IPS-15b (cell line): ENCODE data around the gene ABHD1.
"Not testable (repeated sequence)": the region's sequence is repeated elsewhere in the genome, so short reads cannot be mapped to it uniquely, and the experiment has no call there.

Source experiments
- H3K27me3 ChIP-seq: one replicate; pipeline ENCODE4 v1.6.1; 2013; ENCODE audit warnings: low read length; ENCODE audit not compliant: control insufficient read depth, insufficient read depth
- H3K36me3 ChIP-seq: one replicate; pipeline ENCODE4 v1.6.1; 2013; ENCODE audit warnings: low read length; ENCODE audit not compliant: control insufficient read depth, insufficient read depth
- H3K4me1 ChIP-seq: one replicate; pipeline ENCODE4 v1.6.1; 2013; ENCODE audit warnings: mild to moderate bottlenecking, low read length; ENCODE audit not compliant: control insufficient read depth, insufficient read depth
- H3K4me3 ChIP-seq: one replicate; pipeline ENCODE4 v1.5.1; 2013; ENCODE audit warnings: low read depth, low read length
- H3K9ac ChIP-seq: one replicate; pipeline ENCODE4 v1.6.1; 2013; ENCODE audit warnings: low read depth, mild to moderate bottlenecking, low read length
- H3K9me3 ChIP-seq: one replicate; pipeline ENCODE4 v1.6.1; 2013; ENCODE audit warnings: mild to moderate bottlenecking, low read length; ENCODE audit not compliant: control insufficient read depth, insufficient read depth

Gene ABHD1

DNA sequence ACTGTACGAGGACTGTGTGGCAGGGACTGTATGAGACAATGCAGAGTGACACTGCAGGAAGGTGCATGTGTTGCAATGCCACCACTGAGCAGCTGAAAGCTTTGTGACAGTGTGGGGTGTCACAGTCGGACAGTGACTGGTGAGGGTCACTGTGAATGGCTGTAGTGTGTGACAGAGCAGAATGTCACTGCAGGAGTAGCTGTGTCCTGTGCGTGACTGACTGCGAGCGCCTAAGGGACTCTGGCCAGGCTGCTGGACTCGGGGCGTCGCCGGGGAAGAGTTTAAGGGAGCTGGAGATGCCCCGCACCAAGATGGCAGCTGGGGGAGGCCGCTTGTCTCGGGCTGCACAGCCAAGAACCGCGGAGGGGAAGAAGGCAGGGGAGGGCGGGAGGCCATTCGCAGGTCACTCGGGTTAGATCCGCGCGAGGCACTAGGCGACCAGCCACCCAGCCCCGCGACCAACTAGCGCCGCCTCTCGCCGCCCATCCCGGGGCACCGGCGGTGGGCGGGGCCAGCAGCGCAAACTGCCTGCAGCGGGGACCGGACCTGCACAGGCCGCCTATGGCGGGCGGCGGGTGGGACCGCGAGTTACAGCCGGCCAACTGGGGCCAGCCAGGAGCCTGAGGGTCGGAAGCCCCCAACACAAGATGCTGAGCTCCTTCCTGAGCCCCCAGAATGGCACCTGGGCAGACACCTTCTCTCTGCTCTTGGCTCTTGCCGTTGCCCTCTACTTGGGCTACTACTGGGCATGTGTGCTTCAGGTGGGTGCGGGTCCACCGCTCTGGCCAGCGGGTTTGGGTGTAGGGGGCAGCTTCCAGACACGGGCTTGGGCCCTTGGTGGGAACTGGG is at the start of gene ABHD1:
Gene ABHD1 (plus strand): TSS at position 514 of the 849 bp plus-strand sequence. CDS start 134 bp downstream, at position 648.
- Histone ChIP-seq H3K36me3 (no peaks in the 10 kb centered on the region), H3K4me3 (peak within 1 kb of the TSS; percentile 70), H3K4me1 (no peaks in the 10 kb centered on the region), H3K27me3 (peaks cover 56% of the 10 kb centered on the region), H3K9ac (peak within 1 kb of the TSS; percentile 54), H3K9me3 (no peaks in the 10 kb centered on the region)

DNA sequence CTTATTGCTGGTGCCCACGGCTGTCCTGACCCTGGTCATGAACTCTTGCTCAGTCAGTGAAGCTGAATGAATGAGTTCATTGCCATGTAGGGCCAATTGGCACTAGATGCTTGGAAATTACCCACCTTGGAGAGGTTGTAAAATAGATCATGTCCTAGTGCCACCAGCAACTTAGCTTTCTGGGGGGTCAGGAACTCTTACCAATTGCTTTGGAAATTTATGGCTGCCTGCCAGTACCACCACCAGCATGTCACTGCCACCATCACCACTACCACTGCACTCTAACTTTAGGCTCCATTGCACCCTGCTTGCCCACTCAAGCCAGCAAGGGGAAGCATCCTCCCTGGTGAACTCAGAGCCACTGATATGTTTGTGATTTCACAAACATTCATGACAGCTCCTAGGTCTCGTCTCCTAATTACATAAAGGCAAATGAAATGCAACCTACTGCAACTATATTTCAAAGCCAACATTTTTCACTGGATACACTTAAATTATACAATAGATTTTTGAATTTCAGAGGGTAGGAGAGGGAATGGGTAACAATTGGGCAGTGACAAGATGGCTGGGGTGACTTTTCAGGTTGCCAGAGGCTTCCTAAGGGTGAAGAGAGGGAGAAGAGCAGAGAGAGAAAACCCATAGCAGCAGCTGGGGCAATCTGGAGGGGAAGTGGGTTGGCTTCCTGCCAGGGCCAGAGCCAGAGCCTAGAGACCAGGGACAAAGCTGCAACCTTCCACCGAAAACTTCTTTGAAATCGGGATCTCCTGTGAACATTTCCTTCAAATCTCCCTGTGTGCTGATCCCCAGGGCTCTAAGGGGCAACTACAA is 48.7 kb upstream of the ABHD1 start:
- H3K4me3 ChIP-seq: no peak overlapping the region
- H3K36me3 ChIP-seq: no peaks in the 10 kb centered on the region
- no peaks in the 10 kb centered on the region for H3K27me3 ChIP-seq
- peaks cover 4% of the 10 kb centered on the region for H3K4me1 ChIP-seq
- no peaks in the 10 kb centered on the region for H3K9me3 ChIP-seq
- no peak overlapping the region for H3K9ac ChIP-seq

DNA sequence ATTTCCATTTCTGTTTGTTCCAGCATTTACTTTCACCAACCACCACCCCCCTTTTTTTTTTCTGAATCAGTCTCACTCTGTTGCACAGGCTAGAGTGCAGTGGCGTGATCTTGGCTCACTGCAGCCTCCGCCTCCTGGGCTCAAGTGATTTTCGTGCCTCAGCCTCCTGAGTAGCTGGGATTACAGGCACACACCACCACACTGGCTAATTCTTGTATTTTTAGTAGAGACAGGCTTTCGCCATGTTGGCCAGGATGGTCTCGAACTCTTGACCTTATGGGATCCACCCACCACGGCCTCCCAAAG is 48.1 kb upstream of the ABHD1 start:
- not testable (repeated sequence) for H3K4me1 ChIP-seq, H3K27me3 ChIP-seq, H3K9me3 ChIP-seq, H3K9ac ChIP-seq, H3K36me3 ChIP-seq, H3K4me3 ChIP-seq

DNA sequence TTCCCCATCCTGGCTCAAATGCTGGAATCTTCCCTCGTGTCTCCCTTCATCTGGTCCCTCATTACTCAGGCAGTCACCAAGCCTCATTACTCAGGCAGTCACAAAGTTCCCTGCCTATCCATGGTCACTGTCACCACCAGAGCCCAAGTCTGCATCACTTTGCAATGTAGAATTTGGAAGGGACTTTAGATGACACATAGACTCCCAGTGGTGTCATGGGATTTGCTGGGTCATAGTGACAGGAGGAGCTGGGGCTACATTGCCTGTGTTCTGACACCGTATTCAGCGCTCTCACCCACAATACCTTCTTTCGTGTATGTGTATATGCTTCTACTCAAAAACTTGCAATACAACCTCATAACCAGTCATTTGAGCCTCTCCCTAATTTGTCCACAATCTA is 47.3 kb upstream of the ABHD1 start:
- Histone ChIP-seq H3K4me1 (no peaks in the 10 kb centered on the region), H3K9me3 (no peaks in the 10 kb centered on the region), H3K27me3 (no peaks in the 10 kb centered on the region), H3K9ac (no peak overlapping the region), H3K4me3 (no peak overlapping the region), H3K36me3 (no peaks in the 10 kb centered on the region)

DNA sequence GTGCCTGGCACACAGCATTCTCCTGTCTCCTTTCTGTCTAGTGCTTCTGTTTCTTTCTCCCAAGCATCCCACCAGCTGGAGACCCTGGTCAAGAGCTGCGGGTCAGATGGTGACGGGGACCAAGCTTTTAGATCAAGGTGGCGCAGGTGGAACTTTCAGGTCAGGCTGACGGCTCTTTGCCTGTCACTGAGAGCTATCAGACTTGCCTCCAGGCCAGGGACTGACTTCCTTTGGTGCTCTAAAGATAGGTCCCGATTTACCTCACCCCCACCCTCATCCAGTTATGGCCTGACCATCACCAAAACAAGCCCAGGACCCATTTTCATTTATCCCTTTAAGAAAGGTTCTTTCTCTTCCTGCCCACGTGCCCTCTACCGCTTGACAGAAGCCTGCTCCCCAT is 46.4 kb upstream of the ABHD1 start:
- Histone ChIP-seq H3K36me3 (no peaks in the 10 kb centered on the region), H3K27me3 (no peaks in the 10 kb centered on the region), H3K9me3 (no peaks in the 10 kb centered on the region), H3K9ac (no peak overlapping the region), H3K4me3 (no peak overlapping the region), H3K4me1 (no peaks in the 10 kb centered on the region)

DNA sequence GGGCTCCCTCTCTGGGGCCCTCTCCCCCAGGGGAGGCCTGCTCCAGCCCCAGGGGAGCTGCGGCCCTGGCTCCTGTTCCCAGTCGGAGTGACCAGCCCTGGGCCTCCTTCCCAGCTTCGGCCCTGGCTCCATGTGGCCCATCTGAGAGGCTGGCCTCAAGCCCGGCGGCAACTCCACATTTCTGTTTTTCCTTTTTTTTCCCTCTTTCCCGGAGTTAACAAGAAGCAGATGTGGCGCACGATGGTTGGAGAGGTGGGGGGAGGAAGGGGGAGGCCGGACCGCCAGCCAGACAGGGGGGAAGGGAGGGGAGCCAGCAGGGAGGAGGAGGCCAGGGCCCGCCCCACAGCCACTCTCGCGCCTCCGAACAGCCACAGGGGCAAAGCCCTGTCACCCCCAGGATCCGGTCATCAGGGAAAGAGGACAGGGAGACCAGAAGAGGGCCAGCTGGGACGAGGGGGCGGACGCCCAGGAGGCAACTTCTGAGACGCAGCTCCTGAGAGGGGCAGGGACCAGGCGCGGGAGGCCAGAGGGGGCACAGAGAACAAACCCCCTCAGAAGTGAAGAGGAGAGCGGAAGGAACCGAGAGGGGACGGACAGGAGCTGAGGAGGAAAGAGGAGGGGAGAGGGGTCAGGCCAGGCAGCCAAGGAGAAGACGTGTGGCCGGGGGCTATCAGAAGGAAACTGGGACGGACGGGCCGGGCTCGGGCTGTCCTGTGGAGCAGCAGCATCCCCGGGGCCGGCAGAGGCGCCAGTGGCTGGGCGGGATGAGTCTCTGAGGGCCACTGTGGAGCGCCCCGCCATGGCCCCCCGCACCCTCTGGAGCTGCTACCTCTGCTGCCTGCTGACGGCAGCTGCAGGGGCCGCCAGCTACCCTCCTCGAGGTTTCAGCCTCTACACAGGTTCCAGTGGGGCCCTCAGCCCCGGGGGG is 45.1 kb upstream of the ABHD1 start, which contains the start of gene EMILIN1:
Gene EMILIN1 (plus strand): TSS at position 349 of the 928 bp plus-strand sequence. CDS start 451 bp downstream, at position 800.
- H3K36me3 ChIP-seq: no peaks in the 10 kb centered on the region
- no peaks in the 10 kb centered on the region for H3K27me3 ChIP-seq
- H3K4me1 ChIP-seq: no peaks in the 10 kb centered on the region
- no peak within 1 kb of the TSS for H3K4me3 ChIP-seq
- H3K9ac ChIP-seq: peak within 1 kb of the TSS; percentile 47
- H3K9me3 ChIP-seq: no peaks in the 10 kb centered on the region

DNA sequence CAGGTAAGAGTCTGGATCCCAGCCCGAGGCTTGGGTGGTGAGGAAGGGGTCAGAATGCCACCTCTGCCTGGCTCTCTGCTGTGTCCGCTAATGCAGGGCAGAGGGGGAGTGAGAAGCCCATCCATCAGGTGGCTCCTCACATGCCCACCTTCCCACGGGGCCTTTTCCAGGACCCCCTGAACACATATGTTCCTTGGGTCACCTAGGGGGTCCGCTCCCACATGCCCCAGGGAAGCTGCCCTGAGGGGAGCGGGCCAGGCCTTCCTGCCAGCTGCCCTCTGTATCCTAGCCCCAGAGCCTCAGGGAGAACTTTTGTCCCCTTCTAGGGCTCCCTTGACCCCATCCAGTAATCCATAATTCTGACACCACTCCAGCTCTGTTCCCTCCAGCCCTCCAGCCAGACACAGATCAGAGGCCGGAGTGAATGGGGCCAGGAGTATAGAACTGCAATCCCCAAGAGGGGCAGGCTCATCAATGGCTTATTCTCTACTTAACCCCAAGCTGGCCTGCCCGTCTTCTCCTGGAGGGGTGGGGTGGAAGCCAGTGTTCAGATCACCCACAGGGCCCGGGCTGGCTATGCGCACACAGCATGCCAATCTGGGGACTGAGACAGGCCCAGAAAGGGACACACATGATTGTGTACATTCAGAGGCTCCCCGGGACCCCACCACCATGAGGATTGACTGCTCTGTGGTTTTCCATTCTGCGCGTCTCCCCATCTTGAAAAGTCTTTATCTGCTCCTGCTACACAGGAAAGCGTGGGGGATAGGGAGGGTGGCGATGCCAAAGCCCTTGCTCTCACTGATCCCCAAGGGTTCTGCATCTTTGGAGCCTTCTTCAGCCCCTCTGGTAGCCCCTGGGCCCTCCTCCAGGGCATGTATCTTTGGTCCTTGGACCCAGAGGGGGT is 44.1 kb upstream of the ABHD1 start:
- no peak overlapping the region for H3K9ac ChIP-seq
- H3K4me3 ChIP-seq: no peak overlapping the region
- H3K4me1 ChIP-seq: no peaks in the 10 kb centered on the region
- no peaks in the 10 kb centered on the region for H3K9me3 ChIP-seq
- no peaks in the 10 kb centered on the region for H3K27me3 ChIP-seq
- H3K36me3 ChIP-seq: no peaks in the 10 kb centered on the region

DNA sequence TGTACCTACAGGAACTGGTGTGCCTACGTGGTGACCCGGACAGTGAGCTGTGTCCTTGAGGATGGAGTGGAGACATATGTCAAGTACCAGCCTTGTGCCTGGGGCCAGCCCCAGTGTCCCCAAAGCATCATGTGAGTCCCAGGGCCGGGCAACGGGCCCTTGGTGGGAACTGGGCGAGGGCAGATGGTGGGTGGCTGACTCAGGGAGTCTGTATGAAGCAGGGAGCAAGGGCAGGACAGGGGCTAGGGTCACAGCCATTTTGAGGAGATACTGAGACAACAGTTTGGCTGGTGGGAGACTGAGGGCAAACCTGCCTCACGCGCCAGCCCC is 43.5 kb upstream of the ABHD1 start:
- Histone ChIP-seq H3K4me1 (no peaks in the 10 kb centered on the region), H3K9me3 (no peaks in the 10 kb centered on the region), H3K36me3 (no peaks in the 10 kb centered on the region), H3K27me3 (peaks cover 4% of the 10 kb centered on the region), H3K4me3 (no peak overlapping the region), H3K9ac (no peak overlapping the region)

DNA sequence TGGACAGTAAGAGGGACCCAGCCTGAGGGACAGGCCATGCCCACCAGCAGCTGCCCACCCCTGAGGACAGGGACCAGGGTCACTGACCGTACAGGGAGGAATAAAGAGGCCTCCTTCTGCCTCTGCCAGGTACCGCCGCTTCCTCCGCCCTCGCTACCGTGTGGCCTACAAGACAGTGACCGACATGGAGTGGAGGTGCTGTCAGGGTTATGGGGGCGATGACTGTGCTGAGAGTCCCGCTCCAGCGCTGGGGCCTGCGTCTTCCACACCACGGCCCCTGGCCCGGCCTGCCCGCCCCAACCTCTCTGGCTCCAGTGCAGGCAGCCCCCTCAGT is 43.0 kb upstream of the ABHD1 start:
- no peak overlapping the region for H3K4me3 ChIP-seq
- H3K9ac ChIP-seq: no peak overlapping the region
- H3K36me3 ChIP-seq: no peaks in the 10 kb centered on the region
- H3K9me3 ChIP-seq: no peaks in the 10 kb centered on the region
- H3K27me3 ChIP-seq: peaks cover 6% of the 10 kb centered on the region
- H3K4me1 ChIP-seq: no peaks in the 10 kb centered on the region

DNA sequence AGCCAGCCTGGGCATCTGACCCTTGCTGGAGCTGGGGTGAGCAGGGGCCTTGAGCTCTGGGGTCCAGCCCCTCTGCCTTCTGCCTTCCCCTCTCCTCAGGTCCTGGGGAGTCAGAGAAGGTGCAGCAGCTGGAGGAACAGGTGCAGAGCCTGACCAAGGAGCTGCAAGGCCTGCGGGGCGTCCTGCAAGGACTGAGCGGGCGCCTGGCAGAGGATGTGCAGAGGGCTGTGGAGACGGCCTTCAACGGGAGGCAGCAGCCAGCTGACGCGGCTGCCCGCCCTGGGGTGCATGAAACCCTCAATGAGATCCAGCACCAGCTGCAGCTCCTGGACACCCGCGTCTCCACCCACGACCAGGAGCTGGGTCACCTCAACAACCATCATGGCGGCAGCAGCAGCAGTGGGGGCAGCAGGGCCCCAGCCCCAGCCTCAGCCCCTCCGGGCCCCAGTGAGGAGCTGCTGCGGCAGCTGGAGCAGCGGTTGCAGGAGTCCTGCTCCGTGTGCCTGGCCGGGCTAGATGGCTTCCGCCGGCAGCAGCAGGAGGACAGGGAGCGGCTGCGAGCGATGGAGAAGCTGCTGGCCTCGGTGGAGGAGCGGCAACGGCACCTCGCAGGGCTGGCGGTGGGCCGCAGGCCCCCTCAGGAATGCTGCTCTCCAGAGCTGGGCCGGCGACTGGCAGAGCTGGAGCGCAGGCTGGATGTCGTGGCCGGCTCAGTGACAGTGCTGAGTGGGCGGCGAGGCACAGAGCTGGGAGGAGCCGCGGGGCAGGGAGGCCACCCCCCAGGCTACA is 41.4 kb upstream of the ABHD1 start:
- Histone ChIP-seq H3K4me3 (no peak overlapping the region), H3K36me3 (no peaks in the 10 kb centered on the region), H3K4me1 (no peaks in the 10 kb centered on the region), H3K27me3 (peaks cover 6% of the 10 kb centered on the region), H3K9ac (no peak overlapping the region), H3K9me3 (no peaks in the 10 kb centered on the region)
